ENCODE measurements around the gene KLHL29. TPM values are rescaled to one million over a fixed set of nuclear protein-coding genes. Genes with fewer than 3 reads are reported as not detected.

KLHL29 gene
- total RNA-seq, 1 donor from 2014 or later = 1.6 TPM

- intact Hi-C loops (cut with DNase I) = no loop called here
- DNase-seq (ENCODE audit: low spot score) = peak; percentile 72
Observed at GRCh38 chr2:23418056-23418455, 33.1 kb downstream of the KLHL29 start.

- peak; percentile 29 for DNase-seq (ENCODE audit: low spot score)
- intact Hi-C loops (cut with DNase I) = no loop called here
Observed at GRCh38 chr2:23418461-23418911, 33.5 kb downstream of the KLHL29 start.

- intact Hi-C loops (cut with DNase I) = no loop called here
- DNase-seq (ENCODE audit: low spot score) = peak; percentile 63
Observed at GRCh38 chr2:23419171-23420090, 34.5 kb downstream of the KLHL29 start.

GRCh38 chr2:23420091-23420839 lies 35.3 kb downstream of the KLHL29 start:
- intact Hi-C loops (cut with DNase I) = no loop called here
- peak; percentile 67 for DNase-seq (ENCODE audit: low spot score)

GRCh38 chr2:23420840-23421476 lies 36.0 kb downstream of the KLHL29 start:
- peak; percentile 66 for DNase-seq (ENCODE audit: low spot score)
- intact Hi-C loops (cut with DNase I) = no loop called here

- intact Hi-C loops (cut with DNase I) = no loop called here
- DNase-seq (ENCODE audit: low spot score) = peak; percentile 54
Observed at GRCh38 chr2:23422089-23423061, 37.4 kb downstream of the KLHL29 start.

GRCh38 chr2:23423062-23423872 lies 38.3 kb downstream of the KLHL29 start:
- peak; percentile 56 for DNase-seq (ENCODE audit: low spot score)
- intact Hi-C loops (cut with DNase I) = no loop called here

GRCh38 chr2:23423873-23424680 lies 39.1 kb downstream of the KLHL29 start:
- DNase-seq (ENCODE audit: low spot score) = no peak
- intact Hi-C loops (cut with DNase I) = no loop called here

GRCh38 chr2:23425338-23425871 lies 40.4 kb downstream of the KLHL29 start:
- intact Hi-C loops (cut with DNase I) = no loop called here

GRCh38 chr2:23425885-23426262 lies 40.9 kb downstream of the KLHL29 start:
- intact Hi-C loops (cut with DNase I) = no loop called here
- peak; percentile 29 for DNase-seq (ENCODE audit: low spot score)

More at GRCh38 chr2:23425338-23425871, 40.4 kb downstream of the KLHL29 start:
- peak; percentile 67 for DNase-seq (ENCODE audit: low spot score)

GRCh38 chr2:23426263-23426905 lies 41.4 kb downstream of the KLHL29 start:
- DNase-seq (ENCODE audit: low spot score) = peak; percentile 72
- intact Hi-C loops (cut with DNase I) = no loop called here

- intact Hi-C loops (cut with DNase I) = no loop called here
- DNase-seq (ENCODE audit: low spot score) = peak; percentile 35
Observed at GRCh38 chr2:23427350-23427749, 42.4 kb downstream of the KLHL29 start.

- DNase-seq (ENCODE audit: low spot score) = peak; percentile 38
- intact Hi-C loops (cut with DNase I) = no loop called here
Observed at GRCh38 chr2:23427976-23428375, 43.0 kb downstream of the KLHL29 start.

GRCh38 chr2:23429036-23429435 lies 44.1 kb downstream of the KLHL29 start:
- intact Hi-C loops (cut with DNase I) = no loop called here

GRCh38 chr2:23430263-23430662 lies 45.3 kb downstream of the KLHL29 start:
- intact Hi-C loops (cut with DNase I) = no loop called here
- DNase-seq (ENCODE audit: low spot score) = peak; percentile 5

More at GRCh38 chr2:23429036-23429435, 44.1 kb downstream of the KLHL29 start:
- DNase-seq (ENCODE audit: low spot score) = peak; percentile 46

GRCh38 chr2:23432531-23432930 lies 47.6 kb downstream of the KLHL29 start:
- DNase-seq (ENCODE audit: low spot score) = no peak
- intact Hi-C loops (cut with DNase I) = no loop called here

Measured in cardiac septum (tissue), 1 donor.